Activated CD4-positive, alpha-beta T cell treated with anti-CD3 and anti-CD28 coated beads, Interleukin-2, amount 50 U/mL, for 4 hours (primary cell): ENCODE results near the gene AUTS2.
"Not testable (repeated sequence)": the region's sequence is repeated elsewhere in the genome, so short reads cannot be mapped to it uniquely, and the experiment has no call there.

Experiments used
- DNase-seq, 2 experiments: peaks; one replicate each; pipeline ENCODE4 v3.0.0-alpha.2; 2020

AUTS2 gene

DNA sequence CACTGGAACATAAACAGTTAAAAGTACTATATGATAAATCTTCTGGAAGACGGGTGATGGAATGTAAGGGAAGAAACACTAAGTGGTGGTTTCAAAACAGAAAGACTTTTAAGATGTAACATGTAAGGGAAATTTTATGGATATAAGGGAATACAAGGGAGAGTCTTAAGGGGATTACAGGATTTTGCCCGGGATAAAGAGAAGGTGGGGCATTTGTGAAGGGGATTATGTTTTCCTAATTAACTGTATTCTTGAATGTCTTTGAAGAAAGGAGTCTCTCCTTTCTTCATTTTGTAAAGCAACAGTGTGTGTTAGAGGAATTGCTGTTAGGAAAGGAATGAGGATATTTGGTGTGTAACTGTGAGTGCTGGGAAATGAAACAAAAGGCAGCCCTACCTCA is 745.2 kb downstream of the AUTS2 start:
- DNase-seq: no peak

DNA sequence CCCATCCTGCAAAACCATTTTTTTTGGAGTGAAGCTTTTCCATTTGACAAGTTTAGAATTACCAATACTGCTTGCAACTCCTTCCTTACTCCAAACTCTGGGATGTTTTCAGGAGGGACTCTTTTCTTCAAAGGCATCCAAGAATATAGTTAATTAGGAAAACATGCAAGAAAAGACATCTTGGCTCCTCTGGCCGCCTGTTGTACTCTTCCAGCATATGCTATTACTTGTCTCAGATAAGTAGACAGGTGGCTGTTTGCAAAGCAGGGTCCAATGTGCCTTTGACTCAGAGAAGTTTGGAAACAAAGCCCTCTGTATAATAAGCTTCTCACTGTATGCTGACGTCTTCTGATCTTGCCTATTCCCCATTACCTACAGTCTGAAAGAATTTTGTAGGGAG is 746.5 kb downstream of the AUTS2 start:
- no peak for DNase-seq

DNA sequence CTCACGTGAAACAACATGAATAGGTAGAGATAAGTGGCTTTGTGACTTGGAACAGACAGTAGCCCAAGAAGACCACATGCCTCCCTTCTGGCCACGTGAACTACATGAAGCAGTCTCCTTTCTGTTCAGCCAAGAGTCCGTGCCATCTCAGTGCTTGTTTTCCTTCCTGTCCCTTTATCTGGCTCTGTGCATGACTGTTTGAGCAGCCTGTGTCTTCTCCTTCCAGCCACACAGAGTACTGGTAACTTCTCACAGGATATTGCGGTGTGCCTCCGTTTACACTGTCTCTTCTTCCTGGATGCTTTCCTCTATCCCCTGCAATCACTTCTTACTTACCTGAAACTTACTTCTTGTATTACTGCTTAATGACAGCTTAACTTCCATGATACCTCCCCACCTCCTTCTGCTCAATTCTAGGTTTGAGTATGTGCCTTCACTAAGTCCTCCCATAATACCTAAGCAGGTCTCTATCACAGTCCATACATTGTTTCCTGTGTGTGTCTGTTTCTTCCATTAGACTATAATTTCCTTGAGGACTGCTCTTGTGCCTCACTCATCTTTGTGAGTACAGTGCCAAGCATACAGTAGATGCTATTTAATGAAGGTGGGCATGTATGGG is 748.7 kb downstream of the AUTS2 start:
- DNase-seq: no peak

DNA sequence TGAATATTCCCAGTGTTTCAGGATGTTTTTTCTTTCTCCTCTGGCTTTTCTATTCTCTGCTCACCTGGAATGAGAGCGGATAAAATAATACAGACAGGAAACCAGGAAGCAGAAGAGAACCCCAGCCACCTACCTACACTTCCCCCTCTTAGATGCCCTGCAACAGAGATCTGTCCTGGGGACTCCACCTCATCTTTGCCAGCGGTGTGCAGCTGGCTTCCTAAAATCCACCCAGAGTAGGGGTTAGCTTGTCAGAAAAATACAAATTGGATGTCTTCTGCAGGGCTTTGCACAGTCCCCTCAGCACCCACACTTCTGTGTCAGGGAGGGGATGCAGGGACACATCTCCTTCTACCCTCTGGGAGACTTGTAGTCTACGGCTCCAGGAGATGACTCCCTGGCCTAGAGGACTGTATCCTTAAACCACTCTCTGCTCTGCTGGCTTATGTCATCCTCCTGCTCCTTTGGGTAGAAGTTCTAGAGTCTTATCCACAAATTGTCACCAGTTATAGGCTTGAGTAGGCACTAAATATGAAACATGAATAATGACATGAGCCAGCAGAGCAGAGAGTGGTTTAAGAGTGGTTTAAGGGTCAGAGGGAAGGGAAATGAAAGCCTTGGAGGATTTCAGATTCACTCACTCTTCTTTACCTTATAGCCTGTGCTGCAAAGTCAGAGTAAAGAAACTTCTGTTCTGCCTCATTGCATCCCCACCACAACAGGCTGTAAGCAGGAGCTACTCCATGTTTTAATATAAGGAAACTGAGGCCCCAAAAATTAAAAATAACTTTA is 749.4 kb downstream of the AUTS2 start:
- DNase-seq: no peak

DNA sequence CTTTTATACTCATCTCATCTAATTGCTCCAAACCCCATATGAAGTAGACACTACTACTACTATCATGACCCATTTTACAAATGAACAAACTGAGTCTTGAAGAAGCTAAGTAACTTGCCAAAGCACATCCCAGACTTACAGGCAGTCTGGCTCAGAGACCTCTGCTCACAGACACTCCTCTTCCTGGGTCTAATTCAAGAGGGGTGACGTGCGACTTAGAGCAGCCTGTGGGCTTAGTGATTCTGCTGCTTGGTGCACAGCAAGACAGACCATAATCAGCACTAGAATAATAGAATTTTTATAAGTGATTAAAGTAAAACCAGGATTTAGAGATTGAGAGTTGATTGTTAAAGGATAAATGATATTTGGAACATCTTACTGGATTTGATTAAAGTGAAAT is 750.8 kb downstream of the AUTS2 start:
- DNase-seq: no peak

DNA sequence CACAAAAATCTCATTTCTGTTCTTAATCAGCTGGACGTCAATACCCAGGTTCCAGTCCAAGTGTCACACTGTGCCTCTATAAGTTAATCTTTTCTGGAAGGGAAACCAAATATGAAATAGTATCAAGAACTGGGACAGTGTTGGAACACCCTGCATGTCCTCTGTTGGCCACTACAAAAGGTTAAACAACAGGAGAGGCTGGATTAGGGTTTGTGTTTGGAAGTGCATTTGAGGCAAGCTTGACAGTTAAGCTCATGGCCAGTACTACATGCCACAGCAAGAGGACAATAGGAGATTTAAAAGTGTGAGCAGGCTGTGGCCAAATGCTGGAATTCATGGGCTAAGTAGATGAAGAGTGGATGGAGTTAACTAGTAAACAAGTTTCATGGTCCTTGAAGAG is 751.5 kb downstream of the AUTS2 start:
- no peak for DNase-seq

DNA sequence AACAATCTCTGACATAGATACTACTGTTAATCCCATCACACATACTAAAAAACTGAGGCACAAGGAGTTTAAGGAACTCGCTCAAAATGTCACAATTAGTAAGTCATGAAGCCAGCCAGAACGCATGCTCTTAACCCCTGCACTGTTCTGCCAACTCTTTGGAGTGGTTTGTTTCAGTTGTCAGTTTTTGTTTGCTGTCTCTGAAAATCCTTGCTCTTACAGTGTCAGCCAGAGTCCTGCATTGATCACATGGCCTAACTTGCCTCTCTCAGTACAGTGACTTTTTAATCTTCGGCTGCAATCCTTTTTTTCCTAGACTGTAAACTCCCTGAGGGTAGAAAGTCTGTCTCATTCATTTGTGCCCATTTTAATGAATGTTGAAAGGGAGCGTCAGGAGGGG is 753.8 kb downstream of the AUTS2 start:
- DNase-seq: no peak

DNA sequence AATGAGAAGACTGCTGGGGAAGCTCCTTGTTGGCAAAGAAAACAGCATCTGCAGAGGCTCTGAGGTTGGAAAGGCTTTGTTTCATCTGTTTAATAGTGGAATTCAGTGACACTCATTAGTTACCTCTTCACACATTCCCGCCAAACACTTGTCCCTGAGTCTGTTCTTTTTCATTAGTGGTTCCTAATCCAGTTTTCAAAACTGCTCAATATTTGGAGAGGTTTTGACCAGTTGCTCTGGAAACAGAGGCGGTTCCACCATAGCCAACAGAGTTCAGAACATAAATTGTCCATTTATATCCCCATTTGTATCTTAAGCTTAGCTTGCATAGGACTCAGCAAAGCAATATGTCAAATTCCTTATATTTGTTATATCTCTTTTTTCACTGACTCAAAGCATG is 754.6 kb downstream of the AUTS2 start:
- no peak for DNase-seq

DNA sequence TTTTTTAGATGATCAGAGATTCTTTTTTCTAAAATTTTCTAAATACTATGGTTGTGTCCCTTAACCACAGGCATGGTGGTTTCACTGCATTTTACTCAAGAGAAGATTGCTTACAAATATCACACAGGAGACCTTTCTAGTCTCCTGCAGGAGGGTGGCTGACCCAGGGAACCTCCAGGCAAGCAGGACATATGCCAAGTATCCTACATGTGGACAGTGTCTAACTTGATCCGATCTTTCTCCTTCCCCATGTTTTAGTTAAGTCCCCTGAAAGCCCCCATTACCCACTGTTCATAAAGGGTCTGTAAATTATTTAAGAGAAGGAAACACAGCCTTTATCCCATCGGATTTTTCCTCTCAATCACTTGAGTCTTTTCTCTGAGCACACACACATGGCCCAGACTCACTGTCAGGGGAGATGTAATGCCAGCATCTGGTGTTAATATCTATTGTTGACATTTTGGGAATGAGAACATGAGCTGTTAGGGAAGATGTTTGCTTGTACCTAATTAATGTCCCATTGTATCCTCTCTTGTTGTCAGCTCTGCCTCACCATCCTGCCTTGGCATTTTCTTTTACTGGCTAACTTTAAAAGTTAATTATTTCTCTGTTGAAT is 755.2 kb downstream of the AUTS2 start:
- DNase-seq: no peak

DNA sequence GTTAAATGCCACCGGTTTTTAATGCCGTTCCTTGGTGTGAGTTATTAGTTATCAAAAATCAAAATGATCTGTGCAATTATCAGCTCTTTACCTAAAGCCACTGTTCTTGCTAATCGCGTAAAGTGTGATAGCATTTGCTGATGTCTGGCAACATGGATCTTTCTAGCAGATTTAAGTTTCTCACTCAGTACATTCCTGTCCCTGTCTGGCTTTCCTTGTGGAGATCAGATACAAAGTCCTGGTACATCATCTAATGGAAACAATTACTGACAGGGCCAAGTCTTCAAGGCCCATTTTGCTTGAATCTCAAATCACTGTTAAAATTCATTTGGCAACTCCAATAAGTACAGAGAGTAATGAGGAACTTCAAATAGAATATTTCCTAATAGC is 755.7 kb downstream of the AUTS2 start:
- DNase-seq: no peak

DNA sequence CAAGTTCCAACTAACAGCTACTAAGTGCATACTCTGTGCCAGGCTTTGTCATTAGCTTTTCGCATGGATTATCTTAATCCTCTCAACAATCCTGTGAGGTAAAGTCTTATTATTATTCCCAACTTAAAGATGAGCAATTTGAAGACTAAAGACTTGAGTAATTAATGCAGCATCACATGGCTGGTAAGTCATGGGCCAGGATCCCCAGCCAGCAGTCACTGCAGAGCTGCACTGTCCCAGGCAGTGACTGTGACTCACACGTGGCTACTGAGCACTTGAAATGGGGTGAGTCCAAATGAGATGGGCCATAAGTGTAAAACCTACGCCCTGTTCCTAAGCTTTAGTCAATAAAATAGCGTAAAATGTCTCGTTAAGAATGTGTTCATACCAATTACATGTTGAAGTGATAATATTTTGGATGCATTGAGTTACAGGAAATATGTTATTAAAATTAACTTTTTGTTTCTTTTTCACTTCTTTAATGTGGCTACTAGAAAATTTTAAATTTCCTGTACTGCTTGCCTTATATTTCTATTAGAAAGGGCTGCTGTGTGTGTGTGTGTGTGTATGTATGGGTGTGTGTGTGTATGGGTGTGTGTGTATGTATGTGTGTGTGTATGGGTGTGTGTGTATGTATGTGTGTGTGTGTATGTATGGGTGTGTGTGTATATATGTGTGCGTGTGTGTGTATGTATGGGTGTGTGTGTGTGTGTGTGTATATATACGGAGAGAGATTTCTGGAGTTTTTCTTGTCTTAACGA is 756.3 kb downstream of the AUTS2 start:
- DNase-seq: no peak

DNA sequence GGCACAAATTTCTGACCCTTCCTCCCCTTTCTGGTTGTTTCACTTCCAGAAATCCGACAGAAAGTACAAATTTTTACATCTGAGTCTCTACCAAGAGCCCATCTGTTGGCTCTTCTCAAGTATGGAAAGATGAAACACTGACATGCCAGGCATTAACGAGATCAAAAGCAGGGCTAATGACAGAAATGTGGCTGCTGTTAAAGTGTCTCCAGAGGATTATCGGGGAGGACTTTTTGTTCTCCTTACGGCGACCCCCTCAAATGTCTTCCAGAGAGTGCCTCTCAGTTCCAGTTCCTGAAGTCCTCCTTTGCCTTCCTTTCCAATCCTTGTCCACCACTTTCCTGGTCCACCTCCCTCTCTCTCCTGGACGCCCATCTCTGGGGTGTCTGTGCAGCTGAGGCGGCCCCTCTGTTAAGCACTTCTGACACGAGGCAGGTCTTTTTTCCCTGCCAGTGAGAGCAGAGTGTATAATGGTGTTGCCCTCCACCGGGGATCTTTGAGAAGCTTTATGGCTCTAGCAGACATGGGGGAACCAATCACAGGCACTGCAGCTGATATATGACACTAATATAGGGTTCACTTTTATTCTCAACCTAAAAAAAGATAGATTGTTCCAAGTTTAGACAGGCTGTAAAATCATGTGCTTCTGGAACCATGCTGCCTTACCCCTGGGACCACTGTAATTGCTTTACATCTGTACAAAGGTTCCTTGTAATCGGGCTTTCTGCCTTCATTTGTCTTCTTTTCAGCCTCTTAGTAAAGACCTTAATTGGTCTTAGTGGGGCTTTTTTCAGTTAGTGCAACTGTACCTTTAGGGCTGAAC is 757.1 kb downstream of the AUTS2 start:
- no peak for DNase-seq

DNA sequence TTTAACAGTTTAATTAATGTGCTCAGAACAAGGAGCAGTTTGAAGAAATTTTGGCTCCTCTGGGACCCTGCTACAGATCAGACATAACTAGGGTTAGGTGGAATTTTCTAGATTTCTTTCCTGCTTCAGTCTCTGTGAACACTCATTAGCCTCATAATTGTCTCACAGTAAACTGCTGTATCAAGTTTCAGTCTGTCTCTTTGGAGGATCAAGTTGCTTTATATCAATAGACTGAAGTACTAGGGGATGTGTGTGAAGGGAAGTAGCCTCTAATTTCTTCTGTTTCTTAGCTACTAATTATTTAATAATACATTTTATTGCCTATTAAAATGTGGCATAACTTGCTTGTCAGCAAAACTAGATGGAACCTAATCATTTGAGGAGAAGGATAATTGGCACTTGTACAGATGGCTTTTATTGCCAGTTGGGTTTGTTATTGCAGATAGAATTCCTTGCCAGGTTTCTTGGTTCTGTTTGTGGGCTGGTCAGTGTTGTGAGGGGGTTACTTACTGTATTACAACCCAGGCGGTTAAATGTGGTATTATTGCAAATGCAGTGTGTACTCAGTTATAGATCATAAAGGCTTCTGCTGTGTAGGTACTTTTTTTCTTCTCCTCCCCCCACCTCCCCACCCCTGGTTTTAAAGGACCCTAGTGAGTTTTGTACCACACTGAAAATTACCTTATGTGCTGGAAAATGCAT is 758.0 kb downstream of the AUTS2 start:
- DNase-seq: no peak

DNA sequence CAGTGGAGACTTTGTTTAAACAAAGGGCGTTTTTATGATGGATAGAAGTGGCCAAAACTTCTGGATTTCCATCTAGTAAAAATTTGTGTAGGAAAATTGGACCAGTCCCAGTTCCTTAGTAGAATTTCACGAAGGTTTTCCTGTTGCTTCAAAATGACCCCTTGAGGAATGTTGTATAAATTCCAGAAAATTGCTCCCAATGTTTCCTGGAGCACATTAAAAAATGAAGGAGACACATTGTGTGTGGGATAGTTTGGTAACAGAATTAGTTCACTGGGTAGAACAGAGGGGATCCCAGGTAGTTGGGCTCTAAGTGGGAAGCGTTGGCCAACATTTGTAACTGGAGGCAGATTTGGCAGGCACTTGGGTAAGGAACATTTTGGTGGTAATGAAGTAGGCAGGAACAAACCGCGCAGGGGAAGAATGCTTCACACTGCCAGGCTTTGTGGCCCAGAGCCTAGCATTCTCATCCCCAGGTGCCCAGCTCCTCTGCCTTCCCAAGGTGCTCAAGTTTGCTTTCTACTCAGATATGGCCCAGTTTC is 758.6 kb downstream of the AUTS2 start:
- DNase-seq: no peak

DNA sequence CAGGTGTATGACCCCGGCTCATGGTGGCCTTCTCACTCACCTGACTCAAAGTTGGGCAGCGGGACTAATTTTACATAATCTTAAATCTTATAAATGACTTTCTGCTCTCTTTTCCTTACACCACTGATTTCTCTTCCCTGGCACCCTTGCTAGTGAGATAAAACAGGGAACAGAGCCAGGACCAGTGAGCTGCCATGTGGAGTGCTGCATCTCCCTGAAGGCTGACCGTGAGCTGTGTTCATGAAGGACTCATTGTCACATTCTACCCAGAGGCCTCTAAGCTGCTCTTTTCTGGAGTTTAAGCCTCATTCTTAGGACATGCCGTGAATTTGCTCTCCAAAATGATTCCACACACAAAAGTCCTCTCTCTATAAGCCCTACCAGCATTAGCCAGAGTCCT is 762.3 kb downstream of the AUTS2 start:
- no peak for DNase-seq

DNA sequence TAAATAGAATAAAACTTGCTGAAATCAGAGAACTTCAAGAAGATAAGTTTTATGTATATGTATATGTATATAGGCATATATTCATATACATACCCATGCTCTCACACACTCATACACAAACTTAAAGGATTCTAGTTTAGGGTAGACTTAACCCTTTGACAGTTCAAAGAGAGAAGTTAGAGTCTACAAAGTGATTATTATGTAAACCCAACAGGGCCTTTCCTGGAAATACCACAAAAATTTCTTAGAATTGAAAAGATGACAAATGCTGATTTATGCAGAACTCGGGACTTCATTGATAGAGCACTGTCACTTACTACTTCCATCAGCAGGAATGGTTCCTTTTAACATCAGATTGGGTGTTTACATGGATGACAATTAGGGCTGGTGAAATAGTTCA is 763.5 kb downstream of the AUTS2 start:
- DNase-seq: no peak

DNA sequence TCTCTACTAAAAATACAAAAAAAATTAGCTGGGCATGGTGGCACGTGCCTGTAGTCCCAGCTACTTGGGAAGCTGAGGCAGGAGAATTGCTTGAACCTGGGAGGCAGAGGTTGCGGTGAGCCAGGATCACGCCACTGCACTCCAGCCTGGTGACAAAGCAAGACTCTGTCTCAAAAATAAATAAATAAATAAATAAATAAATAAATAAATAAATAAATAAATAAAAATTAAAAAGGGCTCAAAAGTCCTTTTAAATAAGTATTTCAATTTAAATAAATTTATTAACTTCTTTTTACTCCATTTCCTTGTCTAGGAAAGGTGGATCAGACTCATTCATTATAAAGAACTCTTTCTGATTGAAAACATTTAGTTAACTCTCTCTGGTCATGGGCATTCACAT is 766.1 kb downstream of the AUTS2 start:
- not testable (repeated sequence) for DNase-seq

DNA sequence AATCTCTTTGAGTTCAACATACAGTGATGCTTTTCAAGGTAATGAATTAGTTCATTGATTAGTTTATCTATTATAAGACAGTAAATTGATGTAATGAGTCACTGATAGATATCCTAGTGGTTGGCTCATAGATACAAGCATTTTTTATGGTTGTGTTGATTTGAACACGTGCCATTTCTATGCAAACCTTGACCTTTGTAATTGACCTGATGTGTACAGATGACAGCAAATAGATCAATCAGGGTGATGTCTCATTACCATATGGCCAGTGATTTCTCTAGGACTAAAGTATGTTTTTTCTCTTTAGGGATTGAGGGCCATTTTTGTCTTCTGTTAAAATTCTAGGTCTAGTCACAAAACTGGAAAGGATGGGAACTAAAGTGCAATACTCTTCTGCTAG is 773.4 kb downstream of the AUTS2 start:
- no peak for DNase-seq

DNA sequence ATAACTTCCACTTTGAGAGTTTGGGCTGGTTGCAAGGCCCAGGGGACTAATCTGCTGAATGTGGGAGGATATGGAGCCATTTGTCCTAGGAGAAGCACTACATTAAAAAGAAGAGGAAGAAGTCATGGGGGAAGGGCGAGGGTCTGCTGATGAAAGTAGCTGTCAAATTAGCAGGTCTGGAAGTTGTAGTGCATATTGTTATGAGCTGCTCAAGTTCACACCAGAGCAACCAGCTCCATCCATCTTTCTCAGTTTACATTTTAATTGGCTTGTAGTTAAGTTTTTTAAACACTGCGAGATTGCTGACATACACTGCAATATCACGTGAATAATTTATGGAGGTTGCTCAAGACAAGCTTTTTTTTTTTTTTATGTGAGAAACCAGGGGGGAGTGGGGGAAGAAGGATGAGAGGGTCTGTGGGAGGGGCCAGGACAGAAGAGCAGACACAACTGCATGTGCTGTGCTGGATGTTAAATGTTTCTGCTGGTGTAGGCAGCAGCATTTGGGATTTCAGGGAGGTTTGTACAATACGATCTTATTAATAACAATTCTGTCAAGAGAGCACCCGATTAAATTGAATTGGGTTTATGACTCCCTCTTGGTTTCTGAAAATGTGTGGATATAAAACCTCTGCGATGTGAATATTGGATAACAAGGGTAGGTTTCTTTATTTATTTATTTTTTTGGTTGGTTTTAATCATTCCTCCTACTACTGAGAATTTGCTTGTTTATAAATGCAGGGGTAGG is 774.7 kb downstream of the AUTS2 start:
- DNase-seq: no peak

DNA sequence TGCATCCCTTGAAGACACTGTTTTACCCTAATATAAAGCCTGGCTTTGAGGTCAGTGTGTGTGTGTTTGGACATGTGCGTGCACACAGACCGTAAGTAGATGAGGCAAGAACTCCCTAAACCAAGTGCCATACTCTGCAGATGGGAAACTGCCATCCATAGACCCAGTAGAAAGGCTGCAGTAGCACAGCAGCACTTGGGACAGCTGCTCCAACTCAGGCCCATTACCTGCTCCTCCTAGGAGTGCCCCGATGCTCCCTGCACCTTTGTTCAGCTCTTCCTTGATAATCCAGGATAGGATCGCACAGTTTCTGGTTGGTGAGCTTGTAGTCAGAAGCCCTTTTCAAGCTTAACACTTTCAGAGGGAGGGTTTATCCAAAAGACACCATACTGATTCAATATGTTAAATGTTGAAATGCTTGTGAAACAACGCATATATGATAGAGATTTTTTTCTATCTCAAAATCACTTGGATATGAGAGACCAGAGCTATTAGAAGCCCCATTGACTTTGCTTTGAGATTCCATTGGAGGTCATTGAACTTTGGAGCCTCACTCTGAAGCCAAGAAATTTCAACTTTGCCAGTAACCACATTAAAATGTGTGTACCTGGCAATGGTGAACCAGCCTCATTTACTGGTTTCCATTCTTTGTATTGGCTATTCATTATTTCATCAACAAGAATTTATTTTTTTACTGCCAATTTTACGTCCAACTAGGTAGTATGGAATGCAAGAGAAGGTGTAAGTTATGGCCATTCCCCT is 776.7 kb downstream of the AUTS2 start:
- no peak for DNase-seq
